Type B pancreatic cell (in vitro differentiated cells): Measurements from ENCODE around the gene MYO5B. TPM values are rescaled to one million over a fixed set of nuclear protein-coding genes. Genes with fewer than 3 reads are reported as not detected.
"Not testable (repeated sequence)": the region's sequence is repeated elsewhere in the genome, so short reads cannot be mapped to it uniquely, and the experiment has no call there.

Experiments
- DNase-seq: peaks from one replicate; pipeline ENCODE4 v3.0.0; 2021; ENCODE audit warnings: mixed read lengths; ENCODE audit not compliant: unreplicated experiment; ENCODE audit errors: extremely low spot score
- H3K27ac Mint-ChIP-seq: 2 replicates; pipeline ENCODE4 v1.8.0; 2021; ENCODE audit warnings: mild to moderate bottlenecking, mixed read lengths
- H3K27me3 Mint-ChIP-seq: 2 replicates; pipeline ENCODE4 v1.8.0; 2021; ENCODE audit warnings: mixed read lengths
- H3K36me3 Mint-ChIP-seq: 2 replicates; pipeline ENCODE4 v1.8.0; 2021; ENCODE audit warnings: mixed read lengths
- H3K4me1 Mint-ChIP-seq: one replicate; pipeline ENCODE4 v1.8.0; 2021; ENCODE audit warnings: mixed read lengths; ENCODE audit not compliant: unreplicated experiment
- H3K4me3 Mint-ChIP-seq: 2 replicates; pipeline ENCODE4 v1.8.0; 2021; ENCODE audit warnings: mild to moderate bottlenecking, mixed read lengths
- H3K9me3 Mint-ChIP-seq: 2 replicates; pipeline ENCODE4 v1.8.0; 2021; ENCODE audit warnings: mixed read lengths
- long read RNA-seq: library from polyadenylated mRNA; unstranded; transcript quantifications from one replicate; pipeline ENCODE4 v2.0.0, GENCODE V29; 2020
- total RNA-seq: library from RNA; stranded (reverse); gene quantifications from 2 replicates; pipeline ENCODE4 v1.2.1, GENCODE V29; 2021; ENCODE audit warnings: low replicate concordance
- TF ChIP-seq, protein P1 (sequence below): fragments of 200-600 bp; sonication (generic); conservative IDR thresholded peaks from 2 replicates; pipeline ENCODE4 v1.5.0; 2021; ENCODE audit warnings: antibody characterized with exemption, mild to moderate bottlenecking

The MYO5B gene
- 51.7 and 130 TPM in 2 replicates for total RNA-seq
- long read RNA-seq, transcript MYO5B-207 (9 exons, 1,693 nt): major isoform, 6 of 87 reads
- long read RNA-seq, partial matches to known transcripts: 53 of 87 reads
- long read RNA-seq, other reads (novel, unspliced or antisense): 24 of 87 reads

DNA sequence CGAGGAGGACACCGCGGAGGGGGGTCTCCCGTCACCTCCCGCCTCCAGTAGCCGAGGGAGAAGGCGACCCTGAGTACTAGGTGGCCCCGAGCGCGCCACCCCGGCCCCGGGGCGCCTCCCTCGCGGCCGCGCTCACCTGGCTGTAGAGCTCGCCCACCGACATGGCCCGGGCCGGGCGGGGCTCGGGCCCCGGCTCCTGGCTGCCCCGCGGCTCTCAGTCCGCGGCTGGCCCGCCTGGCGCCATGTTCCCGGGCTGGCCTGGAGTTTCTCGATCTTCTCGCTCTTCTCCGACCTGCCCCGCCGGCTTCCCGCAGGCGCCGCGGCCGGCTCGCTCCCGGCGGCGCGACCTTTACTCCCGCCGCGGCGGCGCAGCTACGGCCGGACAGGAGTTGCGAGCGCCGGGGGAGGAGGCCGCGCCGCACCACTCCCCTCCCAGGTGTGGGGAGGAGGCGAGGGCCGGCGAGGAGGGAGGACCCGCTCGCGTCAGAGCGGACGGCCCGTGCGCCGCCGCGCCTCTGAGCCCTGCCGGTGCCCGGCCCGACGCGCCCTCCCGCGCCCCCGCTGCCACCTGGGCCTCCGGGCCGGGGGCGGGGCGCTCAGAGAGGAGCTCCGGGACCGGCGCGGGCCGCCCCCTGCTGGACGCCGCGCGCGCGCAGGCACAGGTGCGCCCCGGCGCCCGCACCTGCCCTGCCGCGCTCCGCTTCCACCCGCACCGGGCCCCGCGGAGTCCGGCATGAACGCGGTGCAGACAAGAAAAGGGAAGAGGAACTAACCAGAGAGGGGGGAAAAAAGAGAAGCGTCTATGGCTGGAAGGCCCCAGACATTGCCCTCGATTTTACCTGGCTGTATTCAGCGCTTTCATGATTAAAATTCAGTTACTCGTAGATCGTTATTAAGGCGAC lies at the start of gene MYO5B:
Gene MYO5B, minus strand, starts transcription at position 517 of the 902 bp plus-strand sequence. Its CDS starts 354 bp downstream, at position 163.
- DNase-seq: peak; percentile 81
- peak within 1 kb of the TSS; percentile 89 for H3K27ac Mint-ChIP-seq

DNA sequence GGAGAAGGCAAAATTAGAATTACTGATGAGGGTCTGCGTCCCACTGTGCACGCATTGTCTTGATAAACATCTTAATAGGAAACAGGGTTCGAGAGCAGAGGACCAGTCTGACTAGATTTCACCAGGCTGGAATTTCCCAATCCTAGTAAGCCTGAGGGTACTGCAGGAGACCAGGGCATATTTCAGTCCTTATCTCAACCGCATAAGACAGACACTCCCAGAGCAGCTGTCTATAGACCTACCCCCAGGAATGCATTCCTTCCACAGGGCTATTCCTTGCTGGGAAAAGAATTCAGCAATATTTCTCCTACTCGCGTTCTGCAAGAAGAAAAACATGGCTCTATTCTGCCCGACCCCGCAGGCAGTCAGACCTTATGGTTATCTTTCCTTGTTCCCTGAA lies 46.8 kb upstream of the MYO5B start:
- H3K27me3 Mint-ChIP-seq, H3K27ac Mint-ChIP-seq, H3K4me3 Mint-ChIP-seq, H3K4me1 Mint-ChIP-seq, DNase-seq: not testable (repeated sequence)
- H3K36me3 Mint-ChIP-seq: peaks cover 10% of the 10 kb centered on the region
- peaks cover 20% of the 10 kb centered on the region for H3K9me3 Mint-ChIP-seq

More for the DNA sequence above, at the start of gene MYO5B:
- TF ChIP-seq, protein P1, sequence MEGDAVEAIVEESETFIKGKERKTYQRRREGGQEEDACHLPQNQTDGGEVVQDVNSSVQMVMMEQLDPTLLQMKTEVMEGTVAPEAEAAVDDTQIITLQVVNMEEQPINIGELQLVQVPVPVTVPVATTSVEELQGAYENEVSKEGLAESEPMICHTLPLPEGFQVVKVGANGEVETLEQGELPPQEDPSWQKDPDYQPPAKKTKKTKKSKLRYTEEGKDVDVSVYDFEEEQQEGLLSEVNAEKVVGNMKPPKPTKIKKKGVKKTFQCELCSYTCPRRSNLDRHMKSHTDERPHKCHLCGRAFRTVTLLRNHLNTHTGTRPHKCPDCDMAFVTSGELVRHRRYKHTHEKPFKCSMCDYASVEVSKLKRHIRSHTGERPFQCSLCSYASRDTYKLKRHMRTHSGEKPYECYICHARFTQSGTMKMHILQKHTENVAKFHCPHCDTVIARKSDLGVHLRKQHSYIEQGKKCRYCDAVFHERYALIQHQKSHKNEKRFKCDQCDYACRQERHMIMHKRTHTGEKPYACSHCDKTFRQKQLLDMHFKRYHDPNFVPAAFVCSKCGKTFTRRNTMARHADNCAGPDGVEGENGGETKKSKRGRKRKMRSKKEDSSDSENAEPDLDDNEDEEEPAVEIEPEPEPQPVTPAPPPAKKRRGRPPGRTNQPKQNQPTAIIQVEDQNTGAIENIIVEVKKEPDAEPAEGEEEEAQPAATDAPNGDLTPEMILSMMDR: peak; percentile 72
- H3K9me3 Mint-ChIP-seq: no peaks in the 10 kb centered on the region
- no peaks in the 10 kb centered on the region for H3K36me3 Mint-ChIP-seq
- peak within 1 kb of the TSS; percentile 94 for H3K4me3 Mint-ChIP-seq
- peaks cover 72% of the 10 kb centered on the region for H3K27me3 Mint-ChIP-seq
- H3K4me1 Mint-ChIP-seq: peaks cover 4% of the 10 kb centered on the region

DNA sequence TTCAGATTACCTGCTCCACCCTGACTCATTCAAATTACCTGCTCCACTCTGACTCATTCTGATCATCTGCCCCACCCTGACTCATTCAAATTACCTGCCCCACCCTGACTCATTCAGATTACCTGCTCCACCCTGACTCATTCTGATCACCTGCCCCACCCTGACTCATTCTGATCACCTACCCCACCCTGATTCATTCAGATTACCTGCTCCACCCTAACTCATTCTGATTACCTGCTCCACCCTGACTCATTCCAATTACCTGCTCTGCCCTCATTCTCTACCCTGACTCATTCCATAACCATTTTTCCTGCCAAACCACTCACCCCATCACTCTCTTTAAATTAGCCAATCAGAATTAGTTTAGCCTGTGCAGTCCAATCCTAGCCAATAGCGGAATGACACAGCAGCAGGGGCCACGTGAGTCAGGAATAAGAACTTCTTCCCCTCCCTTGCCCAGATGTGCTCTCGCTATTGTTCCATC lies 45.2 kb upstream of the MYO5B start:
- TF ChIP-seq, protein P1: no peak
- DNase-seq: no peak
- no peaks in the 10 kb centered on the region for H3K4me1 Mint-ChIP-seq
- H3K4me3 Mint-ChIP-seq: no peak overlapping the region
- peak overlapping the region; percentile 95 for H3K27ac Mint-ChIP-seq
- H3K36me3 Mint-ChIP-seq: peaks cover 15% of the 10 kb centered on the region
- H3K9me3 Mint-ChIP-seq: peaks cover 20% of the 10 kb centered on the region
- peaks cover 3% of the 10 kb centered on the region for H3K27me3 Mint-ChIP-seq

DNA sequence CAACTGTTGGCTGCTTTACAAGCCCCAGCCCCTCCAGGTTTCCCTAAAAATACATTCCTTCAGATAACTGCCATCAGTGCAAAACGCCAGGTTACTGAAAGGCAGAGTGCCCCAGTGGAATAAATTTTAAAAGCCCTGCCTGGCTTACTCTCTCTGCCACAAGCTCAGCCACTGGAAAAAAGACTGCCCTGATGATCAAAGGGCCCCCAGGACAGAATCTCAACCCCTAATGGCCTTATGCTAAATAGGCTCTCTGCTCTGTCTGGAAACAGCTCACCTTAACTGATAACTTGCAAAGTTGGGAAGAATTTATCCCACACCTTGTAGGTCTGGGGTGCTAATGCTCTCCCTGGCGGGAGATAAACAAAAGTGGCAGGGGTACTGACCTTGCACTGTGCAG lies 37.5 kb upstream of the MYO5B start:
- TF ChIP-seq, protein P1: no peak
- Mint-ChIP-seq H3K27me3 (peaks cover 3% of the 10 kb centered on the region), H3K4me1 (peaks cover 10% of the 10 kb centered on the region), H3K9me3 (no peaks in the 10 kb centered on the region), H3K4me3 (no peak overlapping the region), H3K27ac (no peak overlapping the region), H3K36me3 (peaks cover 5% of the 10 kb centered on the region)
- DNase-seq: no peak

DNA sequence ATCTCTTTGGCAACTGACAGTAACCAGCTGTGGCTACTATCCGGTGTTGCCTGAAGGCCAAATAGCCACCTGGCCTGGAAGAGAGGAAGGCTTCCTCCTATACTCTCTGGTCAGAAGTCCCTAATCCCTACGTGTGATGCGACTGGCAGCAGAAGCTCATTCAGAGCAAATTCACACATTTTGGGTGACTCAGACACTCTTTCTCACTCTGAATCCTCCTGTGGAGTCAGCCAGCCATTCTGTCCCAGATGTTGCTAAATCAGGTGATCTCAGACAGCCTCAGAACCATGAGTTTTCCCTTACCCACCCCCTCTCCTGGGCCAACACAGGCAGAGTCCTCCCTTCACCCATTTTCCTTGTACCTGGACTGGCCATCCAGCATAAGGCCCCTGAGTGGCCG lies 36.7 kb upstream of the MYO5B start:
- Mint-ChIP-seq H3K27ac (no peak overlapping the region), H3K36me3 (peaks cover 5% of the 10 kb centered on the region), H3K4me3 (no peak overlapping the region), H3K4me1 (peaks cover 10% of the 10 kb centered on the region), H3K9me3 (no peaks in the 10 kb centered on the region), H3K27me3 (peaks cover 3% of the 10 kb centered on the region)
- TF ChIP-seq, protein P1: no peak
- DNase-seq: no peak

DNA sequence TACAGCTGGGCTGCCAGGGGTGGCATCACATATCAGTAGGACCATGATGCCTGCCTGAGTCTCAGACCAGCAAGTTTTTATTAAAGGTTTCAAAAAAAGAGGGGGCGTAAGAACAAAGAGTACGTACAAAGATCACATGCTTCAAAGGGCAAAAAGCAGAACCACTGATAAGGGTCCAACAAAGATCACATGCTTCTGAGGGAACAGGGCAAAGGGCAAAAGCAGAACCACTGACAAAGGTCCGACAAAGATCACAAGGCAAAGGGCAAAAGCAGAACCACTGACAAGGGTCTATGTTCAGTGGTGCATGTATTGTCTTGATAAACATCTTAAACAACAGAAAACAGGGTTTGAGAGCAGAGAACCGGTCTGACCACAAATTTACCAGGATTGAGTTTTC lies 25.3 kb upstream of the MYO5B start:
- H3K27ac Mint-ChIP-seq, H3K4me1 Mint-ChIP-seq, H3K36me3 Mint-ChIP-seq, DNase-seq, H3K4me3 Mint-ChIP-seq: not testable (repeated sequence)
- Mint-ChIP-seq H3K9me3 (peaks cover 14% of the 10 kb centered on the region), H3K27me3 (peaks cover 13% of the 10 kb centered on the region)
